CD4-positive, alpha-beta T cell treated with Interleukin-15 for 1 hour (primary cell): ENCODE measurements around the gene PHC2.
"Not testable (repeated sequence)": the region's sequence is repeated elsewhere in the genome, so short reads cannot be mapped to it uniquely, and the experiment has no call there.

Source experiments
- DNase-seq: peaks from one replicate; pipeline ENCODE4 v3.0.0-alpha.2; 2020

The PHC2 gene

DNA sequence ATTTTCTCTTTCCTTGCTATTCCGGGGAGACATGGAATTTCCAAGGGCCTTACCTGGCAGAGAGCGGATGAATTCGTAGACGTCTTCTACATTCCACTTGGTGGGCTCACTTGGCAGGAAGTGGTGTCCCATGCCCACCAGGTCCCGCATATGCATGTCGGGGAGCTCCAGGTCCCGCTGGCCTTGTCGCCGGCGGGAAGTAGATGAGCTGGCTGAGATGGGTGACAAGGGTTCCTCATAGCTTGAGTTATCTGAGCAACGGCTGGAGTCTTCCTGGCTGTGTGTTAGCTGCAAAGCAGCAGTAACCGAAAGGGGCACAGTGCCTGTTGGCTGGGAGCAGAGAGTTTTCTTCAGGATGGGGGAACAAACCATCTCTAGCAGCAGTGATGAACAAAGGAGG lies 102.1 kb downstream of the PHC2 start:
- no peak for DNase-seq

GRCh38 chr1:33327587-33328325 lies 103.1 kb downstream of the PHC2 start:
- no peak for DNase-seq

DNA sequence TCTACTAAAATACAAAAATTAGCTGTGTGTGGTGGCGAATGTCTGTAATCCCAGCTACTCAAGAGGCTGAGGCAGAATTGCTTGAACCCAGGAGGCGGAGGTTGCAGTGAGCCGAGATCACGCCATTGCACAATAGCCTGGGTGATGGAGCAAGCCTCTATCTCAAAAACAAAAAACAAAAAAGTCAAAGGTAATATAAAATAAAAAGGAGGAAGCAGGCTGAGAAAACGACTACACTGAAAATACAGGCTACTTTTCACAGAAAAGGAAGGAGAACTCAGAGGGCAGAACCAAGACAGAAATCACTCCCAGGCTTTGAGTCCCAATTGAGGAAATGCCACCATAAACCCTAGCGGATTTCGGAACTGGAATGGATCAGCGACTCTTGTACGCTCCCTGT lies 104.1 kb downstream of the PHC2 start:
- no peak for DNase-seq

- DNase-seq, result no peak
These were observed 106.0 kb downstream of the PHC2 start for GRCh38 chr1:33324677-33325575.

GRCh38 chr1:33323663-33324477 lies 107.0 kb downstream of the PHC2 start:
- DNase-seq, result no peak

DNA sequence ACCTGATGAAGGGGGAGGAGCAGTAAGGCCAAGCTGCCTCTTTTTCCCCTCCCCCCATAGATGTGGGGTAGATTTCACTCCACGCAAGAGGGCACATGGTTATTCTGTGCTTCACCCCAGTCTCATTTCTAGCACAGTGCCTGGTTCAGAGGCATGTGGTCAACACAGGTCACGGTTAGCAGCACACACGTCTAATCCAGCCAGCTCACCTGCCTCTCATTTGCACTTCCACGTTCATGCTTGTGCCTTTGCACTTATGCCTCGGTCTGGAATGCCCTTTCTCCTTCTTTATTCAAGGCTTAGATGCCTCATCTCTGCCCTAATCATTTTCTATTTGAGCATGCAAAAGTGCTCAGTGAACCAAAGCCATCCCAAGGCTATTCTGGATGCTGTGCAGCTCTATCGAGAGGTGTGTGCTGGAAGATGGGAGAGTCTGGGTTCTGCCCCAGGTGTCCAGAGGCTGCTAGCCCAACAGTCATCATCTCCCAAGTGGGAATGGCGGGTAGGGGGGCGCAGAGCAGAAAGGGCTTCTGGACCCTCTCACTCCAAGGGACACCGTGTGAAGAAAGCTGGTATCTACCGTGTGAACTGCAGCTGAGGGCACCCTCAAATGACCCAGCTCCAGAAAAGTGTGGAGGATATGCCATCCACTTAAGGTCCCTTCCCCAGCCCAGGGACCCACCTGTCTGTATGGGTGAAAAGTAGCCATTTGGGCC lies 107.9 kb downstream of the PHC2 start:
- DNase-seq, result no peak

DNA sequence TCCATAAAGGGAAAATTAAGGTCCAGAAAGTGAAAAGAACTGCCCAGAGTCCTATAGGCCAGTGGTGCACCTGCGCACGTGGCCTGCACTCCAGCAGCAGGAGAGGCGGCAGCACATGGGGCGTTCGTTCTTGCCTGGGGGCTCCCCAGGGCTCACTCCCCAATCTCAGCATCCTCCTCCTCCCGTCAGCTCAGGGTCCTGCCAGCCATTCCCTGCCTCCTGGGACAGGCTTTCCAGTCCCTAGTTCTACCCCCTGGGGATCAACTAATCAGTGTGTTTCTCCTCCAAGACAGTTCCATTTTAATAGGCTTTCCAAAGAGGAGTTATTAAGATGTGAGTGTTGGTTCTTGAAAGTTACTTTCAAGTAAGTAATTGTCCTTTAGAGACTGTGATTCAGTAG lies 108.8 kb downstream of the PHC2 start:
- no peak for DNase-seq

GRCh38 chr1:33321178-33321577 lies 109.7 kb downstream of the PHC2 start:
- DNase-seq, result no peak

DNA sequence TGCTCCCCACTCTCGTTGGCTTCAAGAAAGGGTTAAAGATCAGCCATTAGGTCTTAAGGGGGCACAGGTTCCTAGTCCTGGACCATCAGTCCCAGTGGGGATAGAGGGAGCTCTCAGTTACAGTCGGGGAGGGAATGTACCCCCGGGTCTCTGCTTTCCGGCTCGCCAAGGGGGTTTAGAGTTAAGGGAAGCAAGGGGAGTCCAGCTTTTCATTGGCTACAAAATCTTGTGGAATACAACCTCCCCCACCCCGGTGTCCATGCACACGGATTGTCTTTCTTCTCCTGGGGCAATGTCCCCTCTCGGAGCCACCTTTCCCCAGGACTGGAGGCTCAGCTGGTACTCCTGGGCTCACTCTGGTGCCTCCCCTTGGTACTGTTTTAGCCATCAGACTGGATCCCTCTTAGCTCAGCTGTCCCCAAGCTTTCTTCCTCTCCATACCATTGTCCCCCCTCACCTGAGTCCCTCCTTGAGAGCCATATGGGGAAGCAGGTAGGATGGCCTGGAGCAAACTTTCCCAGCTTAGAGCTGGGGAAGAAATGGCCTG lies 110.2 kb downstream of the PHC2 start, which contains the start of gene A3GALT2:
TSS of gene A3GALT2 (minus strand) at position 480 of the 547 bp plus-strand sequence. CDS start at position 480, 0 bp downstream.
- DNase-seq, result no peak

- no peak for DNase-seq
These were observed 110.8 kb downstream of the PHC2 start for GRCh38 chr1:33319949-33320618.

DNA sequence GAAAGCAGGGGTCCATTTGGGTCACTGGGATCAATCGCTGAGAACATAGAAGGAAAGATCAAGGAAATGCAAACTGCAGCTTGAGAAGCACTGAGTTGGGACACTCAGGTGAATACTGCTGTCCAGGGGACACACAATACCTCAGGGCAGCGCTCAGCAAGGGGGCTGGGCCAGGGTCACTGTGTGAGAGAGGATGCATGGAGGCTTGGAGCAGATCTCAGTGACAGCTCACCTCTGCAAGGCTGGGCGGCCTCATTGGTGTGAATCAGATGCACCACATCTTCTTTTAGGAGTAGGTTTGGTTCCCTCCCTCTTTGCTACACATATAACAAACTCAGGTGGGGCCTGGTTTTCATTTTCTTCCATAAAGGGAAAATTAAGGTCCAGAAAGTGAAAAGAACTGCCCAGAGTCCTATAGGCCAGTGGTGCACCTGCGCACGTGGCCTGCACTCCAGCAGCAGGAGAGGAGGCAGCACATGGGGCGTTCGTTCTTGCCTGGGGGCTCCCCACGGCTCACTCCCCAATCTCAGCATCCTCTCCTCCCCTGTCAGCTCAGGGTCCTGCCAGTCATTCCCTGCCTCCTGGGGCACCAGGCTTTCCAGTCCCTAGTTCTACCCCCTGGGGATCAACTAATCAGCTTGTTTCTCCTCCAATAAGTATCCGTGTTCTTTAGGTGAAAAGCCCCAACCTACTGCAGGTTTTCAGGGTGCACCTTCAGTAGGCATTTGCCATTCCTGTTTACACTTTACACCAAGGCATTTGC lies 111.5 kb downstream of the PHC2 start:
- no peak for DNase-seq

DNA sequence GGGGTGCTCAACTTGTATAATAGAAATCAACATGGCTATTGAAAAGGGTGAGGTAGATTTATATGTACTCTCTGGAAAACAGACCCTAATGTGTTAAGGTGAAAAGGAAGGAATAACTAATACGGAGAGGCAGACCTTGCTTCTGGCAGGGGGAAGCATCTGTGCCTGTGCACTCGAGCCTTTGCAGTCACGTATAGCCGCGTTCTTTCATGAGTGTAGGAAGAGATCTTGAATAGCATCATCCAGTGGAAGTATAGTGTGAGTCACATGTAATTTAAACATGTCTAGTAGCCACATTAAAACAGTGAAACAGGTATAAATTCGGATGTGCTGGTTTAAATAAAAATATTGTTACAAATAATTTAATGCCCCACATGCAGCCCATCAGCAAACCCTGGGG lies 112.9 kb downstream of the PHC2 start:
- no peak for DNase-seq

DNA sequence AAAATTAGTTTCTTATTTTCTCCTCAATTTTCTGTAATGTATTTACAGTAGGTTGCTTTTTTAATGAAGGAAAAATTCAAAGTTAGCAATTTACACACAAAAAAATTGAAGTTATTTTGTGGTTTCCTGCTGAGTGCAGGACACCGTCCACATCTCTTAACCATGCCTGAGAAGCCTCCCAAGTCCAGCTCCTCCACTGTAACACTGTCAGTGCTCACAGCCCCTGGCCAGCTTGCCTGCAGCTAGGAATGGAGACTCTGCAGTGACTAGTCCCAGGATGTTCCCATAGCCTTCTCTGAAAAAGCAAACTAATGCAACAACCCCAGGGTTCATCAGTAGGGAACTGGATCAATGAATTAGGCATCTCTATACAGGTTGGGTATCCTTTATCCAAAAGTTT lies 113.5 kb downstream of the PHC2 start:
- no peak for DNase-seq

DNA sequence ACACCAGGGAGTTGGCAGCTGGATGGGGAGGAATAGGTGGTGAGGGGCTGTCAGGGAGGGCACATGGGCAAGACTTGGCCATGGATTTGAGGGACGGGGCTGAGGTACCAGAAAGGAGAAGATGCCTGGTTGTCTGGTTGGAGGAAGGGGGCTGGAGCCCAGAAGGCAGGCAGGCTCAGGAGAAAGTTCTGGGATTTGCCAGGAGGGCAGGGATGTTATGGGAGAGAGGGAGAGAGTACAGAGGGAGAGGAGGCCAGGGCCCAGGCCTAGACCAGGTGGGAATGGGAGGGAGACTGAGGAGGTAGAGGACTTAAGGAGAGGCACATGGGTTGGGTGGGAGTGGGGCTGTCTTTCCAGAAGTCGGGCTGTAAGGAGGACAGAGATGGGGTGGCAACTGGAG lies 114.3 kb downstream of the PHC2 start:
- DNase-seq, result no peak

GRCh38 chr1:33314416-33314815 lies 116.5 kb downstream of the PHC2 start:
- no peak for DNase-seq

DNA sequence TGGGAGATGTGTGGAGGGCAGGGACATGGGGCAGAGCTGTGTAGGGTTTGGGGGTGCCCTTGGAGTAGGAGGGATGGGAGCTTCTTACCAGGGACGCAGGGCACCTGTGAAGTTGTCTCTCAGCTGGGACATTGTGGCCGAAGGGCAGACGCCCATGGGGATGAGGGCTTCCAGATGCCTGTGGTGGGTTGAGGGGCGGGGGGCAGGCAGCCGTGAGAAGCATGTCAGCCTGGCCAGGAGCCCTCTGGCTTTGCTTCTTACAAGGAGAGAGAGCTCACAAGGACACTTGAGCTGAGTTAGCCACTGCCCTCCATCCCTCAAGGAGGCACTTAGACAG lies 118.5 kb downstream of the PHC2 start:
- no peak for DNase-seq

DNA sequence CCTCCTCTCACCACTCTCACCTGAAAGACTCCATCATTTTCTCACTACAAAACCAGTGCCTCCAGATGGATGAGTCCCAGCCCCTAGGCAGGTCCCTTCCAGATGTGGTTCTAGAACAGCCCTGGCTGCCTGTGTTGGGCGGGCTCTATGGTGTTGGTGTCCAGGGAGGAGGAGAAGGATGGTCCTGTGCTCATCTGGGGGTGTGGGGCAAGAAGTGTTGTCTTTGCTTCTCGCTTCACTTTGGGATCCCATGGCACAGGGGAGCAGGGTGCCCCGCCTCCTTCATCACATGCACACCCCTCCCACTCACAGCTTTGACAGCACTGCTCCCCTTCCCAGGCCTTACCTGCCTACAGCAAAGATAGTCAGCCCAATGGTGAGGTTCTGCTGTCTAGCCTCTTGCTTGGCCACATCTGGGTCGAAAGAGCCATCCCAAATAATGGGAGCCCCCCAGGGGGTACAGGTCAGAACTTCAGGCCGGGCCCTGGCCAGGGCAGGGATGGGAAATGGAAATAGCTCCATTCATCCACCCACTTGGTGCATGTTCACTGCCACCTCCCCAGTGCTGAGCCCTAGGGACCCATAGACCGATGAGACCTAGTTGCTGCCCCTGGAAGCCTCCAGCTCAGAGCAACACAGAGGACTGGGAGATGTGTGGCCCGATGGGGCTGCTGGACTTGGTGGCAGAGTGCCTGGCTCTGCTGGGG lies 119.0 kb downstream of the PHC2 start:
- no peak for DNase-seq

GRCh38 chr1:33310702-33311101 lies 120.2 kb downstream of the PHC2 start:
- no peak for DNase-seq

GRCh38 chr1:33309351-33309750 lies 121.5 kb downstream of the PHC2 start:
- DNase-seq, result not testable (repeated sequence)

- no peak for DNase-seq
These were observed 123.4 kb downstream of the PHC2 start for GRCh38 chr1:33307494-33307864.
